GM12801 (cell line): ENCODE data around the gene UGT2B7.

Experiments
- TF ChIP-seq, protein P1 (sequence below): IDR thresholded peaks from one replicate; pipeline ENCODE4 v1.5.1; 2011; ENCODE audit warnings: control low read depth; ENCODE audit not compliant: insufficient read length; ENCODE audit errors: extremely low read depth

The UGT2B7 gene

DNA sequence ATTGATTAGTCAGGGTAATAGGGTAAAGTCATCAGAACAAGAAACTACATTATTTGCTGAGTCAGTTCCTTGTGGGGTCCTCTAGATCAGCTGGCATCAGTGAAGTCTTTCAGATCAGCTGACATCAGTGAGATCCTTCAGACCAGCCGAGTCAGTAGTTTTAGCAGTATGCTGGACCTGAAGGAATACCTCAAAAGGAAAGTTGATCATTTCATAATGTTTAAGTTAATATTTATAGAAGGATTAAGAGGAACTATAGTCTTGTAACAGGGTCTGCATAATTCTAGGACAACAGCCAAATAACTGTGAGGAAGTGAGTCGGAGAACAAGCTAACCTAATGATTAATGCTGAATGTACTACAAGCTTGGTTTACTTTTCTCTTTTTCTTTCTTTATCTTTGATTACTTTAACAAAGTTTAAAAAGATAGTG lies 958 bp upstream of the UGT2B7 start:
- TF ChIP-seq, protein P1, sequence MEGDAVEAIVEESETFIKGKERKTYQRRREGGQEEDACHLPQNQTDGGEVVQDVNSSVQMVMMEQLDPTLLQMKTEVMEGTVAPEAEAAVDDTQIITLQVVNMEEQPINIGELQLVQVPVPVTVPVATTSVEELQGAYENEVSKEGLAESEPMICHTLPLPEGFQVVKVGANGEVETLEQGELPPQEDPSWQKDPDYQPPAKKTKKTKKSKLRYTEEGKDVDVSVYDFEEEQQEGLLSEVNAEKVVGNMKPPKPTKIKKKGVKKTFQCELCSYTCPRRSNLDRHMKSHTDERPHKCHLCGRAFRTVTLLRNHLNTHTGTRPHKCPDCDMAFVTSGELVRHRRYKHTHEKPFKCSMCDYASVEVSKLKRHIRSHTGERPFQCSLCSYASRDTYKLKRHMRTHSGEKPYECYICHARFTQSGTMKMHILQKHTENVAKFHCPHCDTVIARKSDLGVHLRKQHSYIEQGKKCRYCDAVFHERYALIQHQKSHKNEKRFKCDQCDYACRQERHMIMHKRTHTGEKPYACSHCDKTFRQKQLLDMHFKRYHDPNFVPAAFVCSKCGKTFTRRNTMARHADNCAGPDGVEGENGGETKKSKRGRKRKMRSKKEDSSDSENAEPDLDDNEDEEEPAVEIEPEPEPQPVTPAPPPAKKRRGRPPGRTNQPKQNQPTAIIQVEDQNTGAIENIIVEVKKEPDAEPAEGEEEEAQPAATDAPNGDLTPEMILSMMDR = no peak

DNA sequence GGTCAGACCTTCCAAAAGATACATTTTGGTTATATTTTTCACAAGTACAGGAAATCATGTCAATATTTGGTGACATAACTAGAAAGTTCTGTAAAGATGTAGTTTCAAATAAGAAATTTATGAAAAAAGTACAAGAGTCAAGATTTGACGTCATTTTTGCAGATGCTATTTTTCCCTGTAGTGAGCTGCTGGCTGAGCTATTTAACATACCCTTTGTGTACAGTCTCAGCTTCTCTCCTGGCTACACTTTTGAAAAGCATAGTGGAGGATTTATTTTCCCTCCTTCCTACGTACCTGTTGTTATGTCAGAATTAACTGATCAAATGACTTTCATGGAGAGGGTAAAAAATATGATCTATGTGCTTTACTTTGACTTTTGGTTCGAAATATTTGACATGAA lies 536 bp downstream of the UGT2B7 start:
- TF ChIP-seq, protein P1 = no peak

DNA sequence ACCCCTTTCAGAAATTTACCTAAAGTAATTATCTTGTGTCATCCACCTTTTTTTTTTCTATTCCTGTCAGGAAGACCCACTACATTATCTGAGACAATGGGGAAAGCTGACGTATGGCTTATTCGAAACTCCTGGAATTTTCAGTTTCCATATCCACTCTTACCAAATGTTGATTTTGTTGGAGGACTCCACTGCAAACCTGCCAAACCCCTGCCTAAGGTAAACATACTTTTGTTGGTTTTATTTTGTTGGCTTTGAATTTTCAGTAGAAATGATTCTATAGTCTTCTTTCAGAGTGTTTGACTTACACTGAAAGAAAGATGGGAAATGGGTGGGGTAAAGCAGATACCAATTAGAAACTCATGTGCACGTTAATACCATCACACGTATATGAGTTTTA lies 2.2 kb downstream of the UGT2B7 start:
- TF ChIP-seq, protein P1 = no peak

DNA sequence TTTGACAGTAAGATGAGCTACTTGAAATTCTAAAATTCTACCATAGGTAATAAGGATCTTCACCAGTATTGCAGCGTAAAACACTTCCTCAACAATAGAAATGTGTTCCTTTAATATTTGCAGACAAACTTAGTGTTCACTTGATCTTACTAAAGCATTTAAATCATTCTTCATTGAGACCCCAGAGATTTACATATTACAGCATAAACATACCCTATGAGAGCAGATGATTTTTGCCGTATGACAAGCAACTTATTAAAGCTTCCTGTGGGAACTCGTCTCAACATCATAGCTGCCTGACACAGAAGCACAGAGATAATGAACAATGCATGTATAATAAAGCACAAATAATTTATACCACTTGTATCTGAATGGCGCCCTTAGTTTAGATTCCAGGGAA lies 3.6 kb downstream of the UGT2B7 start:
- TF ChIP-seq, protein P1 = no peak

DNA sequence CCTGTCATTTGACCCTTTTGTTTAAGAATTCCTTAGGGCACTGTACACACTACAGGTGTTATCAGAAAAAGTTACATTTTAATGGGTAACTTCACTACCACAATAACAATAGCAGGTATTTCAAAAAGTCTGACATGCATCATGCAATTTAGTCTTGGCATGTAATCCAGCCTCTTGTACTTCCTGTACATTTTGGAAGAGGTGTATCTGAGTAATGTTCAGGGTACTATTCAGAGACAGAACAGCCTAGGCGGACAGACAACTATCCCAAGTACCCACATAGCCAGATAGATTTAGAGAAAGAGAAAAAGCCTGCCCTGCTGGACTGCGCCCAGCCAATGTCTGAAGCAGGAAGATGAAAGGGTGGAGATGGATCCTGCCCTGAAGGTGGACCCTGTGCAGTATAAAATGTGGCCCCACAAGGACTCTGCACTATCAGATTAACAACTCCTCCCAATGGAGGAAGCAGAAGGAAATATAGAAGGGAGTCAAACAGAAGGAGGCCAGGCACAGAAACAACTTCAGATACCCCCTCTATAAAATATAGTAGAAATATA lies 8.5 kb downstream of the UGT2B7 start:
- TF ChIP-seq, protein P1 = no peak

DNA sequence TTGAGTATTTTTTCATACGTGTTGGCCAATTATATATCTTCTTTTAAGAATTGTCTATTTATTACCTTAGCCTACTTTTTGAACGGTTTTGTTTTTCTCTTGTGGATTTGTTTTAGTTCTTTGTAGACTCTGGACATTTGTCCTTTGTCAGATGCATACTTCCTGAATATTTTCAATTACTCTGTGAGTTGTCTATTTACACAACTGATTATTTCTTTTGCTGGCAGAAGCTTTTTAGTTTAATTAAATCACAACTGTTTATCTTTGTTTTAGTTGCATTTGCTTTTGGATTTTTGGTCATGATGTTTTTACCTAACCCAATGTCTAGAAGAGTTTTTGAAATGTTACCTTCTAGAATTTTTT lies 19.6 kb downstream of the UGT2B7 start:
- TF ChIP-seq, protein P1 = no peak

DNA sequence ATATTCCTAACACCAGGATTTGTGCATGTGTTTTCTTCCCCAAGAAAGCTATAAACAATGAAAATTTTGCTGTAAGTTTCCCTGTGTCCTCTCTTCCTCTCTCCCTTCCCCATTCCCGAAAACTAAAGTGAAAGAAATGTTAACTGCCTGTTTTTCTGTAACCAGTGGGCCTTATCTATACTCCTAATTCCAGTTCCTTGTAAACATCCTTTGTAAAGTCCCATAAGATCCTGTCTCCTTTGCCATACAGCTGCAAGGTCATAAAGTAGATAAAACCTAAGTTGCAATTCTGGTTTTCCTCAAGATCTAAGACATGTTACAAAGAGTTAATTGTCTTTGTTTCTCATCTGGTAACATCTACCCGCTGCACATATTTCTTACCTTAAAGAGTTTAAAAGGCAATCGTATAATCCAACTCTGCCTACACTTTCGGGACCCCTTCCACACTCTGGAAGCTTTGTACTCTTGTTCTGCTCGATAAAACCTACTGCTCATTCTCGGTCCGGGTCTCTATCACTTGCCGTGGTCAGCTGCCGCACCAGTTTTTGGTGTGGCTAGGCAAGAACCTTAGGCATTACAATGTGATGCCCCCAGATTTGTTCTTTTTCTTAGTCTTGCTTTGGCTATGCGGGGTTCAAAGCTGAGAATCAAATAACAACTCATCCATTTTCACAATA lies 20.5 kb downstream of the UGT2B7 start:
- TF ChIP-seq, protein P1 = no peak
